HG03432 (cell line): ENCODE measurements around the gene HELZ2.

Source experiments
- ATAC-seq: cut with Tn5 transposase; IDR thresholded peaks from one replicate; pipeline ENCODE4 v1.9.1; 2021; ENCODE audit warnings: mild to moderate bottlenecking, moderate library complexity; ENCODE audit not compliant: unreplicated experiment

HELZ2 gene

DNA sequence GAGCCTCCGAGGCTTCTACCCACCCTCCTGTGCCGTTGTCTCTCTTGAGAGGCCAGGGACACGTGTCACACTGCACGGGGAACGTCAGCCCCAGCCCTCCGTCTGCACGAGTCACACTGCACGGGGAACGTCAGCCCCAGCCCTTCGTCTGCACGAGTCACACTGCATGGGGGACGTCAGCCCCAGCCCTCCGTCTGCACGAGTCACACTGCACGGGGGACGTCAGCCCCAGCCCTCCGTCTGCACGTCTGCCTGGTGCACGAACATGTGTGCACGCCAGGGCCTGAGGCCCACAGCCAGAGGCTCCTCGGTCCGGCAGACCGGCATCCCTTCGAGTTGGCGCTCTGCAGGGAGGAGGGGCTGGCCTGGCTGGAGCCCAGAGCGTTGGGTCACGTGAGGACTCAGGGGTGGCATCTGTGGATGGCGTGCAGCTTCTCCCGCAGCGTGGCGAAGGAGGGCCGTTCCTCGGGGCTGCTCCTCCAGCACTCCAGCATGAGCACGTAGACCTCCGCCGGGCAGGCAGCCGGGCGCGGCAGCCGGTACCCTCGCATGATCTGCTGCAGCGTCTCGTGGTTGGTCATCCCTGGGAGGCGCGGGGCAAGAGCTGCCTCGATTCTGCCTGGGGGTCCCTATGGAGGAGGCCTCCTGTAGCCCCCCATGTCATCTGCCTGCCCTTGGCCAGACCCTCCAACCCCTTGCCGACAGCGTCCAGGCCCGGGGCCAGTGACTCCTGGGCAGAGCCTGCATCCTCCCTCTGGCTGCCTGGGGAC lies 33.4 kb downstream of the HELZ2 start:
- no peak for ATAC-seq

DNA sequence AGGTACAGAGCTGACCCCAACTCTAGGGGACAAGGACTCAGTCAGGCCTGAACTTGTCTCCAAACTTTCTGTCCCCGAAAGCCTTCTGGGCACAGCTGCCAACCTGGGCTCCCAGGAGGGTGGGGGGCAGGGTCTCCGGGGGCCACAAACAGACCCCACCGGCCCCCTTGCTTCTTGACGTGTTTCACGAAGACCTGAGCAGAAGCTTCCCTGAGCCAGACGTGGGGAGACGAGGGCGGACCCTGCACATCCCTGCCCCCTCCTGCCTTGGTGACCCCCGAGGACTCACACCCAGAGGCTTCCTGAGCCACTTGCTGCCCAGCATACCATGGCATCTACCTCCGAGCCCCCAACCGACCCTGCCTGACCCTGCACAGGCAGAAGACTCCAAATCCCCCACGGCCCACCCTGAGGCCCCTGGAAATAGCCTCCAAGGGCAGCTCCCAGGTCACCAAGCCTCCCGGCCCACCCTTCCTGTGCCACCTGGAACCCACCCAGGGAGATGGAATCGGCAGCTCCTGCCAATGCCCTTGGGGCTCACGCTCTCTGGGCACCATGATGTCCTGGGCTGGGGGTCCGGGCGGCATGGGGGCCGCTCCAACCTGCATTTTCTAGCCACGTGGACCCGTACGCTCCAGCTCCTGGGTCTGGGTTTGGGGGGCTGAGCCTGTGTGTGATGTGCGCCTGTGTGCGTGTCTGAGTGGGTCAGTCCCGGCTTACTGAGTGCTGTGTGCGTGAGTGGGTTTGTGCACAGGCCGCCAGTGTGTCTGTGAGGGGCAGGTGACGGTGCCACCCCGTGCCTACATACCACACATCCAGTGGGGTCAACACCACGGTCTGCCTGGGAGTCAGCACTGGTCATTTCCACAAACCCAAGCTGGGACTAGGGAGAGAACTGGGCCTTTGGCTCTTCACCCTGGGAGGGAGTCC lies 34.3 kb downstream of the HELZ2 start:
- ATAC-seq = no peak

DNA sequence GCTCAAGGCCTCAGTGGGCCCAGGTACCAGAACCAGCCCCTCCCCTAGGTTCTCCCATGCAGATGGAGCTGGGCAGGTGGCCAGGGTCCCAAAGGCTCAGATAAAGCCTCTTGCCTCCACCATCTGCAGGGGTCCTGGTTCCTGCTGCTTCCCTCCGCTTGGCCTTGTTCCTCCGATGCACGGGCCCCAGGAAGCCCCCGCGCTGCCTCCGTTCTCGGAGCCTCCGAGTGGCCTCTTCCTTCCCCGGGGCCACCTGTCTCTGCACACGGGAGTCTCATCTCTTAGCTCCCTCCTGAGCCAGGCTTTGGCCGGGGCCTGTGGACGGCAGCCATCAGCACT lies 35.0 kb downstream of the HELZ2 start:
- ATAC-seq = no peak

DNA sequence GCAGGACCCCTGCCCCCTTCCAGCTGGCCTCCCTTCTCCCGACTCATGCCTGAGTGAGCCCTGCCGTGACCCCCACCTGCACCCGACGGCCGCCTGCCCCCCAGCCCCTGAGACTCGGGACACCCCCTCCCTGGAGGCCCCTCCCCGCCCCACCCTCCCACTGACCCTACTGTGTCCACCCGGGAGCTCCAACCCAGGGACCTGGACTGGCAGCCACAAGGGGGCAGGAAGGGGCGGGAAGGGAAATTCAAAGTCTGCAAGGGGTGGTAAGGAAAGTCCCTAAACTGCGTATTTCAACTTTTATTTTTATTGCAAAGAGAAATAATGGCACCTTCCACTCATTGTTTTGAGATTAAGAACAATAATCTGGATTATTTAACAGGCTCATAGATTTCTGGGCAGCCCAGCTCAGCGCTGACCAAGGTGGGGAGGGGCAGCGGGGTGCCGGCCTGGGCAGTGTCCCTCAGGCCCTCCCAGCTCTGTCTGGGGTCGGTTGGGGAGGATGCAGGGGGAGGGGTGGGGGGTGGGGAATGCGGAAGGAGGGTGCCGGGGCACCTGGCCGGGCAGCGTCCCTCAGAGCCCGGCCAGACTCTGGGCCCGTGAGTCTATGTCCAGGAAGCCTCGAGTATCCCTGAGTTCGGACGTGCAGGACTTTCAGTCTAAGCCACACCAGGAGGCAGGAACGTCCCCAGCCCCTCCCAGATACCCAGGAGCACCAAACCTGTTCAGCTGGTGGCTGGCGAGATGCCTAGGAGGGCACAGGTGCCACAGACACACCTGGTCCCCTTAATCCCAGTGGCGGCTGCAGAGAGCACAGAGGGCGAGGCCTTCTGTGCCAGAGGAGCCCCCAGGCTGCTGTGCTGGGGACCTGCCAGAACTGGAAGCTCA lies 35.6 kb downstream of the HELZ2 start:
- ATAC-seq = no peak

DNA sequence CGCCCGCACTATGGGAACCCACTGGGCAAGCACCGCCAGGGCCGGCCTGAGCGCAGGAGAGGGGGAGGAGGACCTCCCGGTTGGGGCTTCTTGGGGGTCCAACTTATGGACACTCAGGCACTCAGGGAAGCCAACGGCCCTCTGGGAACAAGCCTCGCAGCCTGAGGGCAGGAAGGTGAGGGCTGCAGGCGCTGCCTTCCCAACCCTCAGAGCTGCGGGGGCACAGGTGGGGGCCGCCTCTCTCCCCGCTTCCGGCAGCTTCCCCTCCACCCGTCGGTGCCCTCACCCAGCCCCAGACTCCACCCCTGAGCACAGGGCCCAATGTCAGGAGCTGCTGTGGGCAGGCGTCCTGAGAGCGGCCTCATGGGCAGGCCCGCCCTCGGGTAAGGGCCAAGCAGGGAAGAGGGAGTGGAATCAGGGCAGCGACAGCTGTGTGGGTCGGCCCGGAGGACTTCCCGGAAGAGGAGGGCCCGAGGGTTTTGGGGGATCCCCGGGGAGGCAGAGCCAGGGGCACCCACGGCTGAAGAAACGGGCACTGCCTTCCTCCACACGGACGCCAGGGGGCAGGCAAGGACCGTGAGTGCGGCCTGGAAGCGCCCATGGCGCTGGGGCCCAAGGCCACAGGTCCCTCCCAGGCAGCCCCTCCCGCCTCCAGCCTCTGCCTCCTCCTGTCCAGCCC lies 36.4 kb downstream of the HELZ2 start:
- peak; percentile 89 for ATAC-seq

DNA sequence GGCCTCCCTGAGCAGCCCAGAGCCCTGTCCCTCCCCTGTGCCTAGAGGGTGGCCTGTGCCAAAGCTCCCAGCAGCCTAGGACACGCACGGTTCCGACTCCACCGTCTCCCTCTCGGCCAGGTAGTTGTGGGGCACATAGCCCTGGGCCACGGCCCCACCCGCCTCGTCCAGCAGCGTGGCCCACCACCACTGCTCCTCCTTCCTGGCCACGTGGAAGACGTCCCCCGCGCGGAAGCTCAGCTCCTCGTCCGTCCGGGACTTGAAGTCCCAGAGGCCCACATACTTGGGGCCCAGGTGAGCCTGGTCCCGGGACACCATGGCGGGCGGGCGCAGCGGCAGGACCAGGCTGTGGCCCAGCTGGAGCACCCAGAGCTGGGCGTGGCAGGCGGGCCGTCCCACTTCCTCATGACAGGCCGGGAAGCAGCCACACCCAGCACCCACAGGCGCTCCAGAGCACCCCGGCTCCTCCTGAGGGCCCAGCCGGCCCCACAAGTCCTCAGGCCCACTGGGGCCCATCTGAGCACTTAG lies 37.0 kb downstream of the HELZ2 start, which contains the start of gene PTK6:
Gene PTK6 (minus strand): TSS at position 380 of the 528 bp plus-strand sequence. CDS start 62 bp downstream, at position 318.
- ATAC-seq = peak; percentile 12

DNA sequence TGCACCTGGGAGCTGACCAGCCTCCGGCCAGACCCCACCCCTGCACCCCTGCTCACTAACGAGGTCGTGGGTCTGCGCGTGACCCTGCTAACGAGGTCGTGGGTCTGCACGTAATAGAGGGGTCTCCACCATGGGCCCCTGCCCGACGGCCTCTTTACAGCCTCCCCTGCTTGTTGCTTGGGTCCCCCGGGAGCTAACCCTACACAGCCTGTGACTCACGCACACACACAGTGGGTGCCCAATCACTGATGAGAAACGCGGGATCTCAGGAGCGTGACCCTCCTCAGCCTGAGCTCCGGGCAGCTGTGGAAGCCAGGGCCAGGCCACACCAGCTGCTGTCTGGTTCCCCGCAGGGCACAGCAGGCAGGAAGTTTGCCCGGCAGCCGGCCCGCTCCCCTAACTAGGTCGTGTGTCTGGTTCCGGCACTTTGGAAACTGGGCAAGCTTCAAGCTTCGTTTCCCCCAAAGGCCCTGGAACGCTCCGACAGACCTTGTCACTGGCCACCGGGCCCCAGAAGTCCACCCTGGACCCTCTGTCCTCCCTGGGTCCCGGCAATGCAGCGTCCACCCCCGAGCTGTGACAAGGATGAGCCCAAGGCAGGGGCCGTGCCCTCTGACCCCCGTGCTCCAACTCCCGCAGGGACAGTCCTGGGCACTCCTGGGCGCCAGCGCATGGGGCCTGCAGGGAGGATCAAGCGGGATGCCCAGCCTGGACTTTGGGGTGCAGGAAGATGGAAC lies 37.6 kb downstream of the HELZ2 start:
- no peak for ATAC-seq

DNA sequence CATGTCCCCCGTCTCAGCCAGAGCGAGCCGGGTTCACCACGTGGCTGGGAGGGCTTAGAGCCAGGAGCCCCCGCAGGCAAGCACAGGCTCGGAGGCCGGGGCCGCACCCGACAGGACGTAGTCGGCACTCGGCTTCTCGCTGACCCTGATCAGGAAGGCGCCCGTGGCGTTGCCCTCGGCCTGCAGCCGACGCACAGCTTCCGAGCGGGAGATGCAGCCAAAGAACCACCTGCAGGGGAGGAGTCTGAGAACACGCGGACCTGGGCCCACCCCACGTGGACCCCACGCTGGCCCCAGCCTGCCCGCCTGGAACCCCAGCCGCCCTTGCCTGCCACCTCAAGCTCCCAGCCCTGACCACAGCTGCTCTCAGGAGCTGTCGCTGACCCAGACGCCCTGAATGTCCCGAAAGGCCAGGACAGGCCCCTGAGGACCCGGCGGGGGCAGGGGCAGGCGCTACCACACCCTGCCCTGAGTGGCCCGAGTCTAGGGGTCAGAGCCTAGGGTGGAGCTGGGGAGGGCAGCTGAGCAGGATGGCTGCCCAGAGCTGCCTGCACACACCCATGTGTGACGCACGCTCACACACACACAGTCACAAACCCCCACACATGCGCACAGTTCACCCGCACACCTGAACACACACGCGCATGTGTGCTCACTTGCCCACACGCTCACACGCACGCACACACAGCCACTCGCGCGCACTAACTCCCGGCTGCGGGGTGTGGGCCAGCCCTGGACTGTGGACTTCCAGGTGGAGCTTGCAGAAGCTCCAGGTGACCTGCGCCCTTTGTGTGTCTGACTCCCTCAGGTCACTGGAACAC lies 39.0 kb downstream of the HELZ2 start:
- no peak for ATAC-seq

DNA sequence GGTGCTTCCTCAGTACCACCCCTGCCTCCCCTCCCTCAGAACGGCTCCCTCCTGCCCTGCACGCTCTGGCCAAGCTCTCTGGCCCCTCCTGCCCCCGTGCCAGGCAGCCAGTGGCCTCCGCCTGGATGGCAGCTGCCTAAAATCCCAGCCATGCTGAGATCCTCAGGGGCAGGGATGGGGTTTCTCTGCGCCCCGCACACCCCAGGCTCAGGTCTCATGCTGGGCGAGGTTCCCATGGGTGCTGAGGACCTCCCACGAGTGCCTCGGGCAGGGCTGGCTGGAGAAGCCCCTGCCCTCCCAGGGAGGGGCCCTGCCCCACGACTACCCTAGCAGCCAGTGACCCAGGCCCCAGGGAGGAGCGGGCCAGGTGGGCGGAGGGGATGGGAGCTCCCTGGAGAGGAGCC lies 39.6 kb downstream of the HELZ2 start:
- ATAC-seq = no peak

DNA sequence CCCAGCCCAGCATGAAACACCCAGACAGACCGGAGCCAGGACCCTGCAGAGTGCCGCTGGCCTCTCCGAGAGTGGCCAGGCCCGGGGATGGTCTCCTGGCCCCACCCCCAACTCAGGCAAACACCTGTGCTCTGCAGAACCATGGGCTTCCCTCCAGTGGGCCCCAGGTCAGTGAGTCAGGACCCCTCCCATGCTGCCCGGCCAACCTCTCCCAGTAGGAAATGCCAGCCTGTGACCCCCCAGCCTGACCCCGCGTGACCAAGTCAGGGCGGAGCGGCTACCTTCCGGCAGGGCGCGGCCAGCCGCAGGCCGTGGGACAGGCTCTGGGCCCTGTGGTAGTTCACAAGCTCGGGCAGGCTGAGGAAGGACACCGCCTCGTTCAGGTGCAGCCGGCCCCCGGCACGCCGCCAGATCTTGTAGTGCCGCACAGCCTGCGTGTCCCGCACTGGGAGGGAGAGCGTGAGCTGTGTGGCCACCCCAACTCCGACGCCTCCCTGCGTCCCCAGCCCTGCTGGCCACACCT lies 40.1 kb downstream of the HELZ2 start:
- no peak for ATAC-seq

DNA sequence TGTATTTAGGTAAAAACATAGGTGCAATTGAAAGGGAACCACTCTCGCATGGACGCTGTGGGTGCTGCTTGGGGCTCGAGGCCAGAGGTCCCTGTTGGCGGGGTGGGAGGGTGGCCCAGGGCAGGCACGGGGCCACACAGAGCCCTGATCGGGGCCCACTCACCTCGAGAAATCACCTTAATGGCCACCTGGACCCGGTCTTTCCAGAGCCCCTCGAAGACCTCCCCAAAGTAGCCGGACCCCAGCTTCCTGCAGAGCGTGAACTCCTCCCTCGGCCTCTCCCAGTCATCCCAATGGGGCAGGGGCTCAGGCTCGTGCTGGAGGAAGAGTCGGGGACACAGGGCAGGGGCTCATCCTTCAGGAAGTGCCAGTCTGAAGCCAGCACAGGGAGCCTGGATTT lies 40.7 kb downstream of the HELZ2 start:
- ATAC-seq = no peak

DNA sequence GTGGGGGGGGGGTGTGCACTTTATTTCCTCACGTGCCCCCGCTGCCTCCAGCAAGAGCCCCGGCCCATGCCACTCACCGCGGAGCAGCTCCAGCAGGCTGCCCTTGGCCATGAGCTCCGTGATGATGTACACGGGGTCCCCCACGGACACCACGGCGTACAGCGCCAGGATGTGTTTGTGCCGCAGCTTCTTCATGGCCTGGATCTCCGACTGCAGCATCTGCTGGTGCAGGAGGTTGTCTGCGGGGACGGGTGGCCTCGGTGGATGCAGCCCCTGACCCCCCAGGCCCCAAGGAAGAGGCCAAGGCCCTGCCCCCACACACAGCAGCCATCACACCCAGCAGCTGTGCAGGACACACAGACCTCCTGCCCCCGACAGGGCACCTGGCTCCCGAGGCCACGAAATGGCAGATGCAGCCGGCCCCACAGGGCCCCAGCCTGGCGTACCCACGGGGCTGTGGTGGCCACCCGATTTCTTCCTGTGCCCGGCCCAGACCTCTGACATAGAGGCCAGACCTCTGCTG lies 41.5 kb downstream of the HELZ2 start:
- ATAC-seq = no peak

DNA sequence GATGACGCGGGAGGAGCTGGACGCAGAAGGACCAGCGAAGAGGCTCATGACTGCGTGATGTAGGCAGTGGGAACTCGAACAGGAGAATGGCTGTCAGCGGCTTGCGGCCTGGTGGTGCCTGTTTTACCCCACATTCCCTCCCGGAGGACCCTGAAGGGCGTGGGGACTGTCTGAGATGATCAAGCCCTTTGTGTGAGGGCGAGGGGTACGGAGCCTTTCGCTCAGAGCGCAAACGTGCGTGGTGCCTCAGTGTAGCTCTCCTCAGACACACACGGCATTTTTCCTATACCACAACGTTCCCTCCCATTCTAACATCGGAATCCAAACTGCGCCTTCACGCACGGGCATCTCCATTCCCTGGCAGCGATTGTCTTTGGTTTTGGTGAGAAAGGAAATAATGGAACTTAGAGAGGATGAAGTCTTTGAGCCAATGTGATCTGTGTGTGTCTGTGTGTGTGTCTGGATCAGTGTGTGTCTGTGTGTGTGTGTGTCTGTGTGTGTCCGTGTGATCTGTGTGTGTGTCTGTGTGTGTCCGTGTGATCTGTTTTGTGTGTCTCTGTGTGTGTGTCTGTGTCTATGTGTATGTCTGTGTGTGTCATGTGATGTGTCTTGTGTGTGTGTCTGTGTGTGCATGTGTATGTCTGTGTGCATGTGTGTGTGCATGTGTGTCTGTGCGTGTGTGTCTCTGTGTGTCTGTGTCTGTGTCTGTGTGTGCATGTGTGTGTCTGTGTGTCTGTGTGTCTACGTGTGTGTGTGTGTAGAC lies 42.2 kb downstream of the HELZ2 start:
- ATAC-seq = no peak

DNA sequence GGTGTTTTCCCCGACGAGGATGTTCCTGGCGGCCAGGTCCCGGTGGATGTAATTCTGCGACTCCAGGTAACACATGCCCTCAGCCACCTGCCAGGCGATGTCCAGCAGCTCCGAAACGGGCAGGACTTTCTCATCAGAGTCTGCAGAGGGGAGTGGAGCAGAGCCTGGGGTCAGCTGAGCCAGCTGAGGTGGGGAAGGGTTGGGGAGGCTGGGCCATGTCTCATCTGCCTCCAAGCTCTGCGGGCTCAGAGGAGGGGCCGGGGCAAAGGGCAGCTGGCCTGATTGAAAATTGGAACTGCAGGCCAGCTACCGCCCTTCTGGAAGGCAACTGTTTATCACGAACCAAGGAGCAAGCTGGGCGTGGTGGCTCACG lies 43.3 kb downstream of the HELZ2 start:
- ATAC-seq = no peak

DNA sequence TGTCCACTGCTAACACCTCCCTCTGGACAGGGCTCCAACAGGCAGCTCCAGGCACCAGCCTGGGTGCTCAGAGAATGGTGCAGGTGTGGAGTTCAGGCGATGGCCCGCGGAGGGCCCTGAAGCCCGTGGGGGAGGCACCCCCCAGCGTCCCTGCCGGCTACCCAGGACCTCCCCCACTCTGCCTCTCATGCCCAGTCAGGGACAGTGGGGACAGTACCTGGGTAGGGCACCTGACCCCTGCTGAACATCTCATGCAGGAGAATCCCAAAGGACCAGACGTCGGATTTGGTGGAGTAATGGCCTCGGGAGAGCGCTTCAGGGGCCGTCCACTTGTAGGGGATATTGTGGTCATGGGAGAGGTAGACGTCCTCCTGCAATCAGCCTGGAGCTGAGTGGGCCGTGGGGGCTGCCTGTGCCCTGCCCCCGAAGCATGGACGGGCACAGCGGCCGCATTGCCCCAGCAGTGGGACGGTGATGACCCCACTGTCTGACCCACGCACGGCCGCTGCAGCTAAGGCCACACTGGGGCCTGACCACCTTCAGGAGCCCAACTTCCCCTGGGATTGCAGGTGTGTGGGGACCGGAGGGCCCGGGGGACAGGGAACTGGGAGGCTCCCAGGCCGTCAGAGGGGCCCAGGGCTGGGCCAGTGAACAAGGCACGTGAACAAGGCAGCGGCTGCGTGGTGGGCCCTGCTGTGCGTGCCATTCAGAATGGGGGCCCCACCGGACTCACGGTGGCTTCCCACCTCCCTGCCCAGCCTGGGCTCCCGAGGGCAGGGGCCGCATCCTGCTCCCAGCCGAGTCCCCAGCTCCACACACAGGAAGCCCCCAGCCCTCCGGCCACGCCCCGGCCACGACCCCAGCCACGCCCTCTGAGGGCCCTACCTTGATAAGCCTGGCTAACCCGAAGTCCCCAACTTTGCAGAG lies 43.9 kb downstream of the HELZ2 start:
- no peak for ATAC-seq

DNA sequence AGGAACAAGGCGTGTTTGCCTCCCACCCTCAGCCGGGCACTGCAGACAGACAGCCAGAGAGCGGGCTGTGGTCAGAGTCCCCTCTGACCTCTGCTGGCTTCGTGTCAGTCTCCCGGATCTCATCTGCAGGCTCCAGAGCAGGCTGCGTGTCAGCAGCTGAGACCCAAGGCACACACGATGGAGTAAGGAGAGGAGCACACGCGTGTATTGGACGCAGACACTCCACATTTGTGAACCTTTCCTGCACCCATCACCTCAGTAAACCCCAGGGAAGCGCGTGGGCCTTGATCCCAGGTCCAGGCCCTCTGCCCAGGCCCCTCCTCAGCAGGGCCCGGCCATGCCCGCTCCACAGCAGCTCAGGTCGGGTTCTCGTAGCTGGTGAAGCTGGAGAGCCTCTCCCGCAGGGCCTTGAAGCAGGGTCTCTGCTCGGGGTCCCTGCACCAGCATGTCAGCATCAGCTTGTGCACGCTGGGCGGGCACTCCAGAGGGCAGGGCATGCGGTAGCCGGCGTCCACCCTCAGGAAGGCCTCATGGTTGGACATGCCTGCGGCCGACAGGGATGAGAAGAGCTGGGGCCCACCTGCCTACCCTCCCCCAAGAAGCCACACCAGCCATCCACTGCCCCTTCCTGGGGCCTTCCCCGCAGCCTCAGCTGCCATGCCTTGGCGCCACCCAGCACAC lies 44.7 kb downstream of the HELZ2 start:
- ATAC-seq = no peak
